ENCODE measurements around the gene IKZF2. TPM values are rescaled to one million over a fixed set of nuclear protein-coding genes. Genes with fewer than 3 reads are reported as not detected.

The IKZF2 gene
- total and polyA plus RNA-seq, 2 of the 4 experiments (the other 2 are of a cell fraction) = 2.1 to 25.5 TPM

DNA sequence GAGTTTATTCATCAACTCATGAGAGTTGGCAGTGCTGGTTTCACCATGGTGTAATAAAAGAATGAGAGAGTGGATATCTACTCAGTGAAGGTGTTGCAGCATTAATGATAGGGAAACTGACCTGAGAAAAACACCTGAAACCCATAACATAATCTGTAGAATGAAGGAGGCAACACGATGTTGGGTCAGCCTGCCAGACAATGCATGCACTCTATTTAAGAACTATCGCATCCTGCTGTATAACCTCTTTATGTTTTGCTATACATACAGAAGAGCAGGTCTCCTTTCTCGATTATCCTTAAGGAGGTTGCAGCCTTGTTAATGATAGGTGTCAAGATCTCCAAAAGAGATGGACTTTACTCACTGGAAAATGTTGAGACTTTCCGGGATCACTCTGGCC is 65.9 kb downstream of the IKZF2 start:
- CTCF ChIA-PET = no interaction called here
- no peak overlapping the region for H3K9ac ChIP-seq (ENCODE audit: low read depth, low read length)
- H4K20me1 ChIP-seq (ENCODE audit: insufficient read depth, low read length) = no peaks in the 10 kb centered on the region
- no peak overlapping the region for H3K4me2 ChIP-seq (ENCODE audit: low read depth, low read length)
- no peak overlapping the region for H4K91ac ChIP-seq (ENCODE audit: insufficient read depth, low read depth, low read length)
- H3K9me3 ChIP-seq (ENCODE audit: control insufficient read depth, insufficient read depth, low read length) = no peaks in the 10 kb centered on the region
- H2BK5ac ChIP-seq (ENCODE audit: low read depth, low read length, poor library complexity, severe bottlenecking) = no peak overlapping the region
- no peak overlapping the region for H3K4ac ChIP-seq (ENCODE audit: low read depth, low read length)
- no peak for DNase-seq
- no peak overlapping the region for H2BK120ac ChIP-seq (ENCODE audit: low read depth, low read length)
- TF ChIP-seq, protein P1, sequence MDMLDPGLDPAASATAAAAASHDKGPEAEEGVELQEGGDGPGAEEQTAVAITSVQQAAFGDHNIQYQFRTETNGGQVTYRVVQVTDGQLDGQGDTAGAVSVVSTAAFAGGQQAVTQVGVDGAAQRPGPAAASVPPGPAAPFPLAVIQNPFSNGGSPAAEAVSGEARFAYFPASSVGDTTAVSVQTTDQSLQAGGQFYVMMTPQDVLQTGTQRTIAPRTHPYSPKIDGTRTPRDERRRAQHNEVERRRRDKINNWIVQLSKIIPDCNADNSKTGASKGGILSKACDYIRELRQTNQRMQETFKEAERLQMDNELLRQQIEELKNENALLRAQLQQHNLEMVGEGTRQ (IDR thresholded peaks at IDR 0.05; ENCODE audit: low read depth, low read length) = no peak
- TF ChIP-seq RCOR1 (IDR thresholded peaks at IDR 0.05; ENCODE audit: insufficient replicate concordance, low read length) (no peak), CEBPB (IDR thresholded peaks at IDR 0.05; ENCODE audit: low read depth, low read length) (no peak), MAFK (IDR thresholded peaks at IDR 0.05; ENCODE audit: low read depth, low read length) (no peak), MAZ (IDR thresholded peaks at IDR 0.05; ENCODE audit: borderline replicate concordance, low read depth, low read length) (no peak), BHLHE40 (IDR thresholded peaks at IDR 0.05; ENCODE audit: low read depth, low read length) (no peak), RFX5 (IDR thresholded peaks at IDR 0.05; ENCODE audit: low read depth, low read length) (no peak), NFE2L2 (IDR thresholded peaks at IDR 0.05; ENCODE audit: low read depth, low read length) (no peak), CHD1 (IDR thresholded peaks at IDR 0.05; ENCODE audit: low read depth, low read length) (no peak), FOS (IDR thresholded peaks at IDR 0.05; ENCODE audit: low read depth, low read length) (no peak), SMC3 (IDR thresholded peaks at IDR 0.05; ENCODE audit: low read depth, low read length) (no peak), RAD21 (IDR thresholded peaks at IDR 0.05; ENCODE audit: low read length) (no peak), MXI1 (IDR thresholded peaks at IDR 0.05; ENCODE audit: borderline replicate concordance, low read depth, low read length) (no peak), POLR2A (IDR thresholded peaks at IDR 0.05; ENCODE audit: low read depth, low read length) (no peak)
- TF ChIP-seq, protein P2, sequence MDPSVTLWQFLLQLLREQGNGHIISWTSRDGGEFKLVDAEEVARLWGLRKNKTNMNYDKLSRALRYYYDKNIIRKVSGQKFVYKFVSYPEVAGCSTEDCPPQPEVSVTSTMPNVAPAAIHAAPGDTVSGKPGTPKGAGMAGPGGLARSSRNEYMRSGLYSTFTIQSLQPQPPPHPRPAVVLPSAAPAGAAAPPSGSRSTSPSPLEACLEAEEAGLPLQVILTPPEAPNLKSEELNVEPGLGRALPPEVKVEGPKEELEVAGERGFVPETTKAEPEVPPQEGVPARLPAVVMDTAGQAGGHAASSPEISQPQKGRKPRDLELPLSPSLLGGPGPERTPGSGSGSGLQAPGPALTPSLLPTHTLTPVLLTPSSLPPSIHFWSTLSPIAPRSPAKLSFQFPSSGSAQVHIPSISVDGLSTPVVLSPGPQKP (IDR thresholded peaks at IDR 0.05; ENCODE audit: borderline replicate concordance, low read depth, low read length) = no peak
- TF ChIP-seq, protein P3, sequence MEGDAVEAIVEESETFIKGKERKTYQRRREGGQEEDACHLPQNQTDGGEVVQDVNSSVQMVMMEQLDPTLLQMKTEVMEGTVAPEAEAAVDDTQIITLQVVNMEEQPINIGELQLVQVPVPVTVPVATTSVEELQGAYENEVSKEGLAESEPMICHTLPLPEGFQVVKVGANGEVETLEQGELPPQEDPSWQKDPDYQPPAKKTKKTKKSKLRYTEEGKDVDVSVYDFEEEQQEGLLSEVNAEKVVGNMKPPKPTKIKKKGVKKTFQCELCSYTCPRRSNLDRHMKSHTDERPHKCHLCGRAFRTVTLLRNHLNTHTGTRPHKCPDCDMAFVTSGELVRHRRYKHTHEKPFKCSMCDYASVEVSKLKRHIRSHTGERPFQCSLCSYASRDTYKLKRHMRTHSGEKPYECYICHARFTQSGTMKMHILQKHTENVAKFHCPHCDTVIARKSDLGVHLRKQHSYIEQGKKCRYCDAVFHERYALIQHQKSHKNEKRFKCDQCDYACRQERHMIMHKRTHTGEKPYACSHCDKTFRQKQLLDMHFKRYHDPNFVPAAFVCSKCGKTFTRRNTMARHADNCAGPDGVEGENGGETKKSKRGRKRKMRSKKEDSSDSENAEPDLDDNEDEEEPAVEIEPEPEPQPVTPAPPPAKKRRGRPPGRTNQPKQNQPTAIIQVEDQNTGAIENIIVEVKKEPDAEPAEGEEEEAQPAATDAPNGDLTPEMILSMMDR (conservative IDR thresholded peaks at IDR 0.05; ENCODE audit: low read depth, low read length) = no peak
- H4K5ac ChIP-seq (ENCODE audit: low read depth, low read length) = no peak overlapping the region
- peaks cover 3 to 8% of the 10 kb centered on the region in 2 experiments; a peak in 3 of 4 replicates for H3K79me1 ChIP-seq (ENCODE audit: low read depth in 1 of 2, low read length in 2 of 2)
- POLR2A ChIA-PET (ENCODE audit: unreplicated experiment) = interaction anchor here (0.7 kb wide), 1 partner anchor 310 kb away, joined by 3 read pairs; no protein-coding TSS in a partner anchor
- H2AK9ac ChIP-seq (replicated peaks; ENCODE audit: low read depth, low read length, poor library complexity) = no peak overlapping the region
- H3K56ac ChIP-seq (ENCODE audit: extremely low read depth, insufficient read depth, low read length) = no peak overlapping the region
- intact Hi-C loops (cut with micrococcal nuclease) = no loop called here
- no TSS peak for BruUV-seq (replicated peaks)
- dilution Hi-C loops (cut with HindIII; ENCODE audit: low sequenced_read_pairs, unreplicated experiment) = no loop called here
- H3K27ac ChIP-seq (ENCODE audit: insufficient read depth, low read length) = no peak overlapping the region
- H4K8ac ChIP-seq (ENCODE audit: low read depth in 2 of 2, low read length in 2 of 2) = no peak overlapping the region
- ATAC-seq (ENCODE audit: low read depth) = no peak
- no peak overlapping the region for H2AFZ ChIP-seq (replicated peaks; ENCODE audit: low read length, poor library complexity)
- H2BK20ac ChIP-seq (ENCODE audit: low read depth, low read length) = 0 out of 2 replicates have a peak overlapping the region, but pooled peaks have one; percentile 18
- no peak overlapping the region for H3K23ac ChIP-seq (ENCODE audit: low read depth, low read length)
- H3K4me1 ChIP-seq (ENCODE audit: control insufficient read depth, insufficient read depth, low read length) = peaks cover 8% of the 10 kb centered on the region
- in situ Hi-C loops (cut with MboI; ENCODE audit: low sequenced_read_pairs) = no loop called here
- WGBS, 2 experiments (ENCODE audit: extremely low coverage in 2 of 2, insufficient read length in 1 of 2) = no CpG with 5 or more reads among the region's 4 CpGs
- no peak overlapping the region for H2BK15ac ChIP-seq (ENCODE audit: low read depth, low read length)
- H3K4me3 ChIP-seq (ENCODE audit: insufficient read depth, low read depth, low read length) = no peak overlapping the region
- H3K27me3 ChIP-seq (ENCODE audit: control insufficient read depth, insufficient read depth, low read length) = no peaks in the 10 kb centered on the region
- H3K36me3 ChIP-seq (ENCODE audit: control insufficient read depth, insufficient read depth, low read length) = no peaks in the 10 kb centered on the region
- H3K14ac ChIP-seq (replicated peaks; ENCODE audit: low read depth, low read length) = no peak overlapping the region
- H2AK5ac ChIP-seq (ENCODE audit: low read depth, low read length) = no peak overlapping the region
- peaks cover 3% of the 10 kb centered on the region; the same call in 1 of the 2 replicates for H3K9me1 ChIP-seq (ENCODE audit: insufficient read depth, low read length)
- no peak overlapping the region for H3K18ac ChIP-seq (ENCODE audit: low read depth, low read length)

All from IMR-90 (cell line).